ENCODE data around the gene PRR5. TPM values are rescaled to one million over a fixed set of nuclear protein-coding genes. Genes with fewer than 3 reads are reported as not detected.

PRR5 gene
- polyA plus RNA-seq, 1 of the 3 experiments (the other 2 are of a cell fraction), result 1.3 TPM

- no peak overlapping the region for H2AFZ ChIP-seq (ENCODE audit: low read depth)
- no peak overlapping the region for H3K9ac ChIP-seq
- peaks cover 0 to 21% of the 10 kb centered on the region in 2 experiments; a peak in 1 of 4 replicates for H3K4me1 ChIP-seq (ENCODE audit: control insufficient read depth in 1 of 2, insufficient read depth in 2 of 2, low read depth in 1 of 2, low read length in 1 of 2)
- WGBS (ENCODE audit: low lambda C conversion rate), result 45% methylated on average over 5 of the region's 5 CpGs
- H4K20me1 ChIP-seq (ENCODE audit: insufficient read depth), result no peaks in the 10 kb centered on the region
- CTCF ChIA-PET, result interaction anchor here (0.6 to 1.8 kb wide), 4 partner anchors 22 to 585 kb away, joined by 3 to 5 read pairs (median 4); no protein-coding TSS in a partner anchor
- no peaks in the 10 kb centered on the region for H3K9me3 ChIP-seq
- H3K36me3 ChIP-seq (replicated peaks in 1 of 2; ENCODE audit: control insufficient read depth in 1 of 2, insufficient read depth in 2 of 2, low read length in 1 of 2), result no peaks in the 10 kb centered on the region
- H3K79me2 ChIP-seq (ENCODE audit: insufficient read depth), result no peaks in the 10 kb centered on the region
- H3K9me2 ChIP-seq, result no peaks in the 10 kb centered on the region
- DNase-seq, result peak; percentile 6
- TF ChIP-seq CHD2 (IDR thresholded peaks at IDR 0.05; ENCODE audit: low read length, partially characterized antibody) (no peak), GABPA (IDR thresholded peaks at IDR 0.05; ENCODE audit: low read depth) (no peak), MAX (IDR thresholded peaks at IDR 0.05; ENCODE audit: low read depth) (no peak), RFX5 (IDR thresholded peaks at IDR 0.05; ENCODE audit: low read length) (no peak), USF1 (IDR thresholded peaks at IDR 0.05; ENCODE audit: borderline replicate concordance, low read depth) (no peak), RAD21 (IDR thresholded peaks at IDR 0.05; ENCODE audit: low read length) (no peak), JUND (IDR thresholded peaks at IDR 0.05) (no peak), EZH2phosphoT487 (IDR thresholded peaks at IDR 0.05; ENCODE audit: borderline replicate concordance, low read depth) (no peak), USF2 (IDR thresholded peaks at IDR 0.05; ENCODE audit: borderline replicate concordance, low read depth, low read length) (no peak), ZBTB33 (IDR thresholded peaks at IDR 0.05; ENCODE audit: borderline replicate concordance, low read depth) (no peak), RCOR1 (IDR thresholded peaks at IDR 0.05; ENCODE audit: low read length) (no peak), NRF1 (IDR thresholded peaks at IDR 0.05; ENCODE audit: low read depth, low read length) (no peak), CTCF (IDR thresholded peaks at IDR 0.05) (no peak), IRF3 (IDR thresholded peaks at IDR 0.05; ENCODE audit: low read depth, low read length) (no peak)
- no peaks in the 10 kb centered on the region for H3F3A ChIP-seq (replicated peaks; ENCODE audit: insufficient read depth)
- no peak overlapping the region for H3K4me3 ChIP-seq (ENCODE audit: low read depth in 2 of 2, low read length in 1 of 2)
- no peak overlapping the region for H3K27ac ChIP-seq (ENCODE audit: low read depth in 2 of 2, low read length in 1 of 2)
- POLR2A ChIA-PET, result no interaction called here
- no peaks in the 10 kb centered on the region for H3K27me3 ChIP-seq (ENCODE audit: insufficient read depth)
- H3K4me2 ChIP-seq, result no peak overlapping the region
Observed at GRCh38 chr22:44663256-44663999, 38.6 kb upstream of the PRR5 start.
